ENCODE data around the gene TMEM178B.

DNA sequence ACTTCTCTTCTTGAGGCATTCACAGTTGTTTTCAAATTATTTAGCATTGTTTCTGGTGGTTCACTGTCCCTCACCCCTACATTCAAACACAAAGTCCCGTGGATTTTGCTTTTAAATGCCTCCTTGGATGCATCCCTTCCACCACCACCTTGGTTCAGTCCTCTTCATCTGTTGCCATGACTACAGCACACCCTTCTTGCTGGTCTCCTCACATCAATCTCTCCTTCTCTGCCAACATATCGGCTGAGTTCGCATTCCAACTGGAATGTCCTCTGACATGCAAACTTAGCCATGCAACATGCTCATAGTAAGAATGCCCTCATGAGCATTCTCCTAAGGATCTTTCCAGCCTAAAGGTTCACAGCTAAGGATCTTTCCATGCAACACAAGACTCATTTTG, 279.1 kb downstream of the TMEM178B start:
- no peak for TF ChIP-seq EP300 (conservative IDR thresholded peaks at IDR 0.05; ENCODE audit: poor library complexity, severe bottlenecking)
- TF ChIP-seq RAD21 (conservative IDR thresholded peaks at IDR 0.05) = no peak
- no peak for TF ChIP-seq EZH2 (IDR thresholded peaks at IDR 0.05; ENCODE audit: borderline replicate concordance, insufficient read depth, low read length, poor library complexity, severe bottlenecking)
- no peak for TF ChIP-seq CTCF (IDR thresholded peaks at IDR 0.05; ENCODE audit: poor library complexity, severe bottlenecking)
- TF ChIP-seq POLR2AphosphoS5 (IDR thresholded peaks at IDR 0.05) = no peak
- TF ChIP-seq TAF1 (IDR thresholded peaks at IDR 0.05; ENCODE audit: low read depth) = no peak

Measured in neural cell (in vitro differentiated cells).